Right renal pelvis (tissue), 4 donors: ENCODE results near the gene ZNF511. TPM values are rescaled to one million over a fixed set of nuclear protein-coding genes. Genes with fewer than 3 reads are reported as not detected.
"Not testable (repeated sequence)": the region's sequence is repeated elsewhere in the genome, so short reads cannot be mapped to it uniquely, and the experiment has no call there.

Experiments
- DNase-seq, 4 donors: peaks; one replicate each; pipeline ENCODE4 v3.0.0-alpha.2; 2013; ENCODE audit warnings: low read depth in 4 of 4, low spot score in 3 of 4, missing footprints in 1 of 4
- polyA plus RNA-seq, 4 donors: library from polyadenylated mRNA; unstranded; fragments of 120-200 nt; gene quantifications; one replicate each; pipeline ENCODE4 v1.2.1, GENCODE V29; 2013; ENCODE audit not compliant: insufficient read length in 4 of 4

Gene ZNF511
- polyA plus RNA-seq, 4 donors: 32.9 to 41.8 (median 38.8) TPM

DNA sequence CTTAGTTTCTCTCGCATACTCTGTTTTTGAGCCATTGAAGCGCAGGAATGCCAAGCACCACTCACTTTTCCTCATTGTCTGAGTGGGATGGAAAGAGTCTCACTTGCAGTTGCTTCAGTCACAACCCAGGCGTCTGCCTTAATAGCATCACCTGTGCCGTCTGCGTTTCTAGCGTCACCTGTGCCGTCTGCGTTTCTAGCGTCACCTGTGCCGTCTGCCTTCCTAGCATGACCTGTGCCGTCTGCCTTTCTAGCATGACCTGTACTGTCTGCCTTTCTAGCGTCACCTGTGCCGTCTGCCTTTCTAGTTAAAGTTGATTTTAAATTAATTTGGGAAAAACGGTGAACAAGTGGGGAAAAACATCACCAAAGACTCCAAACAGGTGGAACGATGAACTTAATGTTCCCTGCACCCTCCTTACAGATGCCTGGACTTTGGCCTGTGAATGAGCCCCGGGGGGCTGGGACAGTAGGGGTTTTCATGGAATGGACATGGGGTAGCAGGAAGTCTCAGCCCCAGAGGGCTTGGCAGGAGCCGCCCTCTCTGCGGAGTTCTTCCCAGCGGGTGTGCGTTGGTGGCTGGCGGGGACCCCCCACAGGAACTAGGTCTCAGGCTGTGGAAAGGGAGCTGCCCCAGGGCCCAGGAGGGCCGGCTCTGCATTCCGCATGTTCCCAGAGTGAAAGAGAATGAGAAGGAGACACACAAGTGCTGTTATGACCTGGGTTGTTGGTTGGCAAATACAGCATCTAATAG is 3.5 kb downstream of the ZNF511 start:
- DNase-seq: no peak

DNA sequence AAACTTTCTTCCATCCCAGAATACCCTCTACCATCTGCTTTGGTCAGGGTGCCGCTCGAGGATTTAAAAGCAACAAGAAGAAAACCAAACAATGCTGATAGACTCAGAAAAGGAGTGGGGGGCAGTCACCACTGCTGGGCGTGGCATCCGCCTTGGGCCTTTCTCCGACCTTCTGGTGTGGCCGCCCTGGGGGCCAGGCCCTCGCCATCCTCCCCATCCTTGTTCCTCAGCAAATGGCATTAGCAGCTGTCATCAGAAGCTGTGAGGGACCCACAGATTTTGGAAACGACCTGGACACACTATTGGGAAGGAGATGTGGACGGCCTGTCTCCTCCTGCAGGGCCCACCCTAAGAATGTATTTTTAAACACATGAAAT is 4.0 kb downstream of the ZNF511 start:
- DNase-seq: no peak

DNA sequence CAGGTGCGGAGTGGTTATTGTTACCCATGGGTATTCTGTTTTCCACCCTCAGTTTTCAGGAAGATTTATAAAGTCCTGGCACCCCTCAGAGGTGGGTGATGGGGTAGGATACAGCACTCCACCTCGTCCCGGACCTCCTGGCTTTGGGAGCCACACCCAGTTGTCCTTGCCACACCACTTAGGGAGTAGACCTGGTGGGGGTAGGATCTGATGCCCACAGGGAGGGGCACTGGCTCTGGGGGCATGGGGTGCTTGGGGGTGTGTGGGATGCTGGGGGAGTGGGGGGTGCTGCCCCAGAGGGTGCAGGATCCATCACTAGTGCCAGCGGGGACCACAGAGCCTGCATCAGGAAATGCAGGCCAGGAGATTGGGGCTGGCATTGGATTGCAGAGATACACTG is 4.5 kb downstream of the ZNF511 start:
- no peak for DNase-seq

DNA sequence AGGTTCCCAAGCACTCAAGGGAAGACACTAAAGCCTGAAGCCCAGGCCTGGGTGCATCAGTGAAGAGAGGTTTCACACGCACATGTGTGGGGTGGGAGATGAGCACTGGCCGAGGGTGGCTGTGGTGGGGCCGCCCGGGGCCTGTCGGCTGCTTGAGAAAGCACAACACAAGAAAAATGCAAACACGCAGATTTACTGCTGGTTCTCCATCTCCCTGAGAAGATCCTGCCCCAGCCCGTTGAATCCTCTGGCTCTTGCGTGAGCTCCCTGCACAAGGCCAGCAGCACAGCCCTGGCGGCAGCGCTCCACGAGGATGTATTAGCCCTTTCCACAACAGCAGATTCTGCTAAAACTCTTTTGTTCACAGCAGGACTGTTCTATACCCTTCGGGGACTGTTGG is 6.2 kb downstream of the ZNF511 start:
- no peak for DNase-seq

DNA sequence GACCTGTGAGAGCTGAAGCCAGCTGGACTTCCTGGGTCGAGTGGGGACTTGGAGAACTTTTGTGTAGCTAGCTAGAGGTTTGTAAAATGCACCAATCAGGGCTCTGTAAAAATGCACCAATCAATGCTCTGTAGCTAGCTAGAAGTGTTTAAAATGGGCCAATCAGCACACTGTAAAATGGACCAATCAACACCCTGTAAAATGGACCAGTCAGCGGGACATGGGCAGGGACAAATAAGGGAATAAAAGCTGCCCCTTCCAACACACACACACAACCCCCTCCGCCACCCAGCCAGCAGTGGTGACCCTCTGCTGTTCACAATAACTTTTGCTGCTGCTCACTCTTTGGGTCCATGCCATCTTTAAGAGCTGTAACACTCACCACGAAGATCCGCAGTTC is 7.1 kb downstream of the ZNF511 start:
- no peak for DNase-seq

DNA sequence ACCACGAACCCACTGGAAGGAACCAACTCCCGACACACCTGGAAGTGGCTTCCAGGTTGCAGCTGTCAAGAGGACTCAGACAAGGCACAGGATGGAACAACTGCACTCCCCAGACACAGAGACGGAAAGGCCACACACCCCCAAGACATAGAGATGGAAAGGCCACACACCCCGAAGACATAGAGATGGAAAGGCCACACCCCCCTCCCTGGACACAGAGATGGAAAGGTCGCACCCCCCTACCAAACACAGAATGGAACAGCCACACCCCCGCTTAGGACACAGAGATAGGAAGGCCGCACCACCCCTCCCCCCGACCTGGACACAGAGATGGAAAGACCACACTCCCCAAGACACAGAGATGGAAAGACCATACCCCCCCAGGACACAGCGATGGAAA is 7.6 kb downstream of the ZNF511 start:
- no peak for DNase-seq

DNA sequence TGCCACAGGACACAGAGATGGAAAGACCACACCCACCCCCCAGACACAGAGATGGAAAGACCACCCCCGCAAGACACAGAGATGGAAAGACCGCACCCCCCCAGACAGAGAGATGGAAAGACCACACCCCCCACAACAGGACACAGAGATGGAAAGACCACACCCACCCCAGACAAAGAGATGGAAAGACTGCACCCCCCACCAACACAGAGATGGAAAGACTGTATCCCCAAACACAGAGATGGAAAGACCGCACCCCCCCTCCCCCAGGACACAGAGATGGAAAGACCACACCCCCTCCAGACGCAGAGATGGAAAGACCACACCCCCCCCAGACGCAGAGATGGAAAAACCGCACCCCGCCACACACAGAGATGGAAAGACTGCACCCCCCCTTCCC is 8.0 kb downstream of the ZNF511 start:
- no peak for DNase-seq

DNA sequence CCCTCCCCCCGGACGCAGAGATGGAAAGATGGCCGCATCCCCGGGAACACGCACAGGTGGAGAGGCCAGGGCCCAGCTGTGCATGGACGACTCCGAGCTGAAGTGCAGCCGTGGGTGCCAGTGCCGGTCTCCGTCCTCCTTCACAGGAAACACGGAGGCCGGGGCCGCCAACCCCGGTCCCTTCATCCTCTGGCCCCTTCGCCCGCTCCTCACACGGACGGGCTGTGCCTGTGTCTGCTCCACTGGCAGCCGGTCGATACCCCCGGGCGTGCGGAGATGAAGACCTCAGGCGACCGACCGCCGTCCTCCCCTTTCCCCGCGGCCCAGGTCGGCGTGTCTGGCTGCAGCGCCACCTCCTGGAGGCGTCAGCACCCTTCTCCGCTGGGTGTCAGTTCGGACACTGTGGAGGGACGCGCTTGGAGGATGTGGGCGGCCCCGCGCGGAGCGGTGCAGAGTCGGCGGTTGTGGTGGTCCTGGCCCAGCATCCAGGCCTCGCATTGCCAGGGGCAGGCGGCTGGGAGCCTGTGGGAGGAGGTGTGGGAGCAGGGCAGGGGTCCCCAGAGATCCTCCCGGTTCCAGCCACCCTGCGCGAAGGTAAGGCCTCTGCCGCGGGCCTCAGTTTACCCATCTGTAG is 9.9 kb downstream of the ZNF511 start:
- peak in 2 of 4 donors; percentile 36 to 40 for DNase-seq

DNA sequence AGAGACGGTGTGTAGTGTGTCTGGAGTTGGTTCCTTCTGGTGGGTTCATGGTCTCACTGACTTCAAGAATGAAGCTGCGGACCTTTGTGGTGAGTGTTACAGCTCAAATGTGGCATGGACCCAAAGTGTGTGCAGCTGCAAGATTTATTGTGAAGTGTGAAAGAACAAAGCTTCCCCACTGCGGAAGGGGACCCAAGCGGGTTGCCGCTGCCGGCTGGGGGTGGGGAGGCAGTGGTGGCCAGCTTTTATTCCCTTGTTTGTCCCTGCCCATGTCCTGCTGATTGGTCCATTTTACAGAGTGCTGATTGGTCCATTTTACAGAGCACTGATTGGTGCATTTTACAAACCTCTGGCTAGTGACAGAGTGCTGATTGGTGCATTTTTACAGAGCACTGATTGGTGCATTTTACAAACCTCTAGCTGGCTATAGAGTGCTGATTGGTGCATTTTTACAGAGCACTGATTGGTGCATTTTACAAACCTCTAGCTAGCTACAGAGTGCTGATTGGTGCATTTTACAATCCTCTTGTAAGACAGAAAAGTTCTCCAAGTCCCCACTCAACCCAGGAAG is 12.2 kb downstream of the ZNF511 start:
- not testable (repeated sequence) for DNase-seq

DNA sequence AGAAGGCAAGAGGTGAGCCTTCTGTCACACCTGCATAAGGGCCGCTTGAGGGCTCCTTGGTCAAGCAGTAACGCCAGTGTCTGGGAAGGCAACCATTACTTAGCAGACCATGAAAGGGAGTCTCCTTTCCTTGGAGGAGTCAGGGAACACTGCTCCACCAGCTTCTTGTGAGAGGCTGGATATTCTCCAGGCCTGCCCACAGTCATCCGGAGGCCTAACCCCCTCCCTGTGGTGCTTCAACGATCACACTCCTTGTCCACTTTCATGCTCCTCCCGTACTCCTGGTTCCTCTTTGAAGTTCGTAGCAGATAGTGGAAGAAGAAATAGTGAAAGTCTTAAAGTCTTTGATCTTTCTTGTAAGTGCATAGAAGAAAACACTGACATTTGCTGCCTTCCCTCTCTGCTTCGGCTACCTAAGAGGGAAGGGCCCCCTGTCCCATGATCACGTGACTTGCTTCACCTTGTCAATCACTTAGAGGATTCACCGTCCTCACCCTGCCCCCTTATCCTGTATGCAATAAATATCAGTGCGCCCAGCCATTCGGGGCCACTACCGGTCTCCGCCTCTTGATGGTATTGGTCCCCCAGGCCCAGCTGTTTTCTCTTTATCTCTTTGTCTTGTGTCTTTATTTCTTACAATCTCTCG is 13.5 kb downstream of the ZNF511 start:
- not testable (repeated sequence) for DNase-seq

DNA sequence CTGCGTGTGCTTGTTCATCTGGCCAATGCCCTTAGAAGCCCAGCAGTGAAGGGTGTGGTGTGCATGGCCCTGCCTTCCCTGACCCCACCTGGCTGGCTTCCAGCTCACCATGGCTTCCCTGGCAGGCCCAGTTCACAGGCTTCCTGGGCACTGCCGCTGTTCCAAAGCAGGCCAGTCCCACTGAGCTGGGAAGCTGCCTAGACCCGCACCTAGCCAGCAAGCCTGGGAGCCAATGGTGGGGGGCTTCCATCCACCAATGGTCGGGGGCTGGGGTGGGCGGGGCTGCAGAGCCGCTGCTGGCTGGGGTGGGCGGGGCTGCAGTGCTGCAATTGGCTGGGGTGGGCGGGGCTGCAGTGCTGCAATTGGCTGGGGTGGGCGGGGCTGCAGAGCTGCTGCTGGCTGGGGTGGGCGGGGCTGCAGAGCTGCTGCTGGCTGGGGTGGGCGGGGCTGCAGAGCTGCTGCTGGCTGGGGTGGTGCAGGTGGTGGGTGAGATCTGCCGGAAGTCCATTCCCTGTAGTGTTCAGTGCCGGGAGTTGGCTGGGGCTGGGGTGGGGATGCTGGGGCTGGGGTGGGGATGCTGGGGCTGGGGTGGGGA is 15.6 kb downstream of the ZNF511 start:
- no peak for DNase-seq

DNA sequence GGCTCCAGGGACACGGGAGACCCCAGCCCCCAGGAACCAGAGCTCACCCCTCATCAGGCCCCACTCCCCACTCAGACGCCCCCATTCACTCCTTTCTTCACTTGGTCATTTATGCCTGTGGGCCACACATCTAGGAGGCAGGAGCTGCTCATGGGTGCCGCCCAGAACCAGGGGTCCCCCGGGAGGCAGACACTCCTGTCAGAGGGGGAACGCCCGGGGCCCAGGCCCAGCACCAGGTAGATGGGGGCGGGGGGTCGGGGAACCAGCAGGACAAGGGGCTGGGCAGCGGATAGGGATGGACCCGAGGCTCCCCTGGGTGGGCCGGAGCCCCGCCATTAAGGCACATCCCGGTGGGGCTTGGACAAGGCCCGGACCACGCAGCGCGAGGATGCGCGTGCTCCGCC is 16.1 kb downstream of the ZNF511 start:
- DNase-seq: no peak

DNA sequence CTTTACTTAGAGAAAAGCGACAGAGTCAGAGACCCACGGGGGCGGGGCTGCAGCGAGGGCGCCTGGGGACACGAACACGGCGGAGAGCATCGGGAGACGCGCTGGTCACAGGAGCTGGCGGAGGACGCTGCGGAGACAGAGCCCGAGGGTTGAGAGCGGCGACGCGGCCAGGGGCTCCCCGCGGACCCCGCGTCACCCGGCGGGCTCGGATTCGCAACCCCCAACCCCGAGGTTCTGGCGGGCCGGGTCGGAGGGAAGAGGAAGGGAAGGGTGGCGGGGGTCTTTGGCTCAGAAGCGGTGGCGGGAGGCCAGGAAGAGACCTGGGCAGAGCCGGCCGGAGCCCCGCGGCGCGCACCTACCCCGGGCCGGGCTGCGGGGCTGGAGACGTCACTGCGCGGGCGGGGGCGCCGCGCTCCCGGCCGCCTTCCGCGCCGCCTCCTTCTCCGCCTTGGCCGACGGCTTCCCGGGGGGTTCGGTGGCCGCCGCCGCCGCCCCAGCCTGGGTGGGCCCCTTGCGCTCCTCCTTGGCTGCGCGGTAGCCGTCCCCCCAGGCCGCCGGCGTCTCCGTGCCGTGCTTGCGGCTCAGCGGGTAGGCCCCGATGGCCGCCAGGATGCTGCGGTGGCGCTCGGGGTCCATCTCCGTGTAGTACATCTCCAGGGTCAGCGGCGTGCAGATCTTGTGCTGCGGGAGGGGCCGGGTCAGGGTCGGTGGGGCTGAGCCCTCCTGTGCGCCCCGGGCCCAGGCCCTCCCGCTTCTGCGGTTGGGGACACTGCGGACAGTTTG is 16.9 kb downstream of the ZNF511 start:
- no peak for DNase-seq

DNA sequence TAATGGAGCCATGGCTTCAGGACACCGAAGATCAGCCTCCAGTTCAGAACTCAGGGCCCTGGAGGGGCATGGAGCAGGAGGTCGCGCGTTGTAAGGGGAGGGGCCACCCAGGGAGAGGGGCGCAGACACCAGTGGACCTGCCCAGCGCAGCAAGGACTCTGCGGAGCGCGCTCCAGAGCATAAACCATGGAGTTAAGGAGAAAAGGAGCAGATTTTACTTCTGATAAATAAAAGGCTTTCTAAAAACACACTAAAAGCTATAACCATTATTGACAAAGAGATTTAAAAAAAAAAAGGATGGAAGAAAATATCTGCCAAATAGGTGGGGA is 17.5 kb downstream of the ZNF511 start:
- DNase-seq: no peak

DNA sequence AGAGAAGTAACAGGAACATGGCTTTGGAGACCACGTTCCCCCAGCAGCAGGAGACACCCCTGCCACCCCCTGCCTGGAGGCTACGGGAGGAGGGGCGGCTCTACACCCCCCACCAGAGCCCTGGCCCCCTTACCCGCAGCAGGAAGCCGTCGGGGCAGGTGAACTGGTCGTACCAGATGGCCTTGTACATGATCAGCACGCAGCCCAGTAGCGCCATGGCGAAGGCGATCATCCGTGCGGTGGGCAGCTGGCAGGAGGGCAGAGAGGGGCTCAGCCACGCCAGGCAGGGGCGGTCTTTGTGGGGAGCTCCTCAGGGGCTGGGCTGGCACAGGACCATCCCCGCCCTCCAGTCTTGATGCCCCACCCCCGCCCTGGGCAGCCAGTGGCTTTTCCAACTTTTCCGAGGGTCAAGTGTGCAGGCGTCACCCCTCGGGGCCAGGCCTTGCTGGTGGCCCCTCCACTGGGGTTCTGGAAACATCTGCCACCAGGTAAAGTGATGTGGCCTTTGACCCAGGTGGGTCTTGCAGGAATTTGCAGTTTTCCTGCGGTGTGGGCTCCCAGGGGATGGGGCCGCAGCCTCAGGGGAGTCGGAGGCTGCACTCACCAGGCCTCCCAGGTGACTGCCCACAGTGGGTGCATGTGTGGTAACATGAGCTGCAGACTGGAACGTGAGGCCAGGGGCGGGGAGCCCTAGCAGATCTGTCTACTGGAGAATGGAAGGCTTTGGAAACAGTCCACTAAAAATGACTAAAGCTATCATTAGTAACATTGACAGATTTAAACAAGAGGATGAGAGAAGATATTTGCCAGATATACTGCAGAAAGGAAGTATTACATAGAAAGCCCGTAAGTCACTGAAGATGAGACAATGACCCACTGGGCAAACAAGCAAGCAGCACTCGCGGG is 18.3 kb downstream of the ZNF511 start:
- DNase-seq: no peak

DNA sequence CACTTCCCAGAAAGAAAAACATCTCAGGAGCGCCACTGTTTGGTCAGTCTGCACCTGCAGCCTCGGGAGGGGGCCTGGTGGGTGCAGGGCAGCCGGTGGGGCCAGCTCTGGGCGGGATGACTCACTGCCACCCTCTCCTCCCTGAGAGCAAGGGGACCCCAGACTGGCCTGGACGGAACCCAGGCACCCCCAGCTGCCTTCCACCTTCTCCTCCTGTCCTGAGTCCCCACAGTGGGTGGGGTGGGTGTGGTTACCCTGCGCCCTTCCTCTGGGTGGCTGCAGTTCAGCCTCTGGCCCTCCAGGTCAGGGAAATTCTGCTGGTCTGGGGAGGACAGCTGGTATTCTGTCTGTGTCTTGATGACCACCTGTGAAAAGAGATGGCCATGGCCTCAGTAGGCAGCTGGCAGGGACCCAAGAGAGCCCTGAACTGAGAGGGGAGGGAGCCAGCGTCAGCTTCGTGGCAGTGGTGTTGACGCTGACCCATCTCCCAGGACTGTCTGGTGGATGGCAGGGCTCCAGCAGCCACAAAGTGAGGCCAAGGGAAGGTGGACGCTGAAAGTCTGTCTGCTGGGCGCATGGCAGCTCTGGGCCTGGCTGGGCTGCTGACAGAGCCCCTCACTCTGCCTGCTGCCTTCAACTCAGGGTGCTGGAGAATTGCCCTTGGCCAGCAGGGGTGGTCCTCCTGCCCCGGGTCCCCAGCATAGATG is 19.1 kb downstream of the ZNF511 start:
- no peak for DNase-seq

DNA sequence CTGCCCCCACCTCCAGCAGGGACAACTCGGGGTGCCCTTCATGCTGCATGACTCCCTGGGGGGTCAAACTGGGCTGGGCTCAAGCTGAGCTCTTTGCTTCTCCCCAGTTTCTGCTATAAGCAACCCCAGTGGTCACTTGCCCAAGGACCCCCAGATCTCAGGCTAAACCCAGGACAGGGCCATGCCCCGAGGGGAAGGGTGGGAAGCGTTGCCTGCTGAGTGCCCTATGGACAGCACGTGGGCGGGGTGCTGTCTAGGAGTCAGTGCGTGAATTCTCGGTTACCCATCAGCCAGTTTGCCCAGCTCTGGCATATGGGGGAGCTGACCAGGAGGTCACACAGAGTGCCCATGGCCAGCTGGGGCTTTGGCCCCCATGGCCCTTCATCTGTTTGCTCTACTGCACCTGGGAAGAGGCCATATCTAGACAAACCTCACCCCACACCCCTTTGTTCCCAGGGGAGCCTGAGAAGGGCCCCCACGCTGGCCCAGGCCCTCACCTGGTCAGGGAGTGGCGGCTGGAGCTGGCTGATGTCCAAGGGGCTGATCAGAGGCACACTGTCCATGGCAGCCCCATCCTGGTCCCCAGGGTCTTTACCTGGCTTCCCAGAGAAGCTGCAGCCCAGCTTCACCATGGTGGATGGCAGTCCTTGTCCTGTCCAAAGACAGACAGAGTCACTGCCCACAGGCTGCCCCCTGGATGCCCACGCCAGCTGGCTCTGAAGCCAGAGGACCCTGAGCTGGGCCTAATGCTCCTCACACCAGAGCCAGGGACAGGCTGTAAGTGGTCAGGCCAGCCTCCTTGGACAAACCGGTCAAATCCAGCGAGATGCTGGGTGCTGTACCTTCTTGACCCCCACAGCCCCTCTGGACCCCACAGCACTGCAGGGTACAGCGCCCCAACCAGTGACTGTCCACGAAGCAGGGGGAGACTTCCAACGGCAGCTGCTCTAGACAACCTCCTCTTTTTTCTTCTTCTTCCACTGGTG is 19.9 kb downstream of the ZNF511 start:
- no peak for DNase-seq
